HG03432 (cell line): ENCODE measurements around the gene TOR3A.

ENCODE experiments used
- ATAC-seq: cut with Tn5 transposase; IDR thresholded peaks from one replicate; pipeline ENCODE4 v1.9.1; 2021; ENCODE audit warnings: mild to moderate bottlenecking, moderate library complexity; ENCODE audit not compliant: unreplicated experiment

TOR3A gene

DNA sequence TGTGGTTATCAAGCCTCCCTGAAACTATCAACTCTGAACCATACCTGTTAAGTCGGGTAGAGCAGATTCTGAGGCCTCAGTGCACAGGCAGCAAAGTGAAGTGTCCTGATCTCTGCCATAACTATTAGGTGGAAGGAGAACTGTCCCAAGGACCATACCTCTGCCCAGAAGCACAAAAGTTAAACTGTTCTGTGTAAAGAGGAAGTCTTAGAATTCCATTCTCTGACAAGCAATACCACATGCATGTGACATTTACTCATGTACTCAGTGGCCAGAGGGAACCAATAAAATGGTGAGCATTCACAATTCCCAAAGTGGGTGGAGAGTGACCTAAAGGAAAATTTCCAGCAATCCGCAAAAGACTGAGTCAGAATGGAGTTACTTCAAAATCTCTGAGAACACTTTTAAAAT, 61.0 kb downstream of the TOR3A start:
- no peak for ATAC-seq

- ATAC-seq, result no peak
These were observed 61.5 kb downstream of the TOR3A start for GRCh38 chr1:179143322-179143721.

DNA sequence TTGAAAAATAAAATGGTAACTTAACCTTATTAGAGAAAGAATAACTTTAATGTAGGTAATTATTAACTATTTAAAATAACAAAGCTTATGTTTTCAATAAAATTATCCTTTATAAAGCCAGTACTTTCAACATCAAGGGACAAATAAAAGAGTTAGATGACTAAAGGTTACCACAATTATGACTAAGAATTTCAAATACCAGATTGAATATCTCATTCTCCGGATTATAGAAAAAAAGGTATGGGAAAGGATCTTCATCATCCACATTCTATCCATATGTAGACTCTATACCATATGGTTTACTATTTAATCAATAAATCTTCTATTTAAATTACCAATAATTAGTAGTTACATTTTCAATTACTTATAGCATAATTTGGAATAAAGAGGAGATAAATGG, 62.8 kb downstream of the TOR3A start:
- no peak for ATAC-seq

- no peak for ATAC-seq
These were observed 63.7 kb downstream of the TOR3A start for GRCh38 chr1:179145521-179145920.
